ENCODE results near the gene ENTPD6.

ENTPD6 gene

GRCh38 chr20:25271486-25272222, 76.1 kb downstream of the ENTPD6 start:
- DNase-seq (ENCODE audit: low spot score in 2 of 2) (no peak), ATAC-seq (replicated peaks; ENCODE audit: extremely low read depth, poor library complexity, severe bottlenecking) (no peak)
- no peak overlapping the region for H3K4me3 Mint-ChIP-seq
- no peaks in the 10 kb centered on the region for H3K27me3 Mint-ChIP-seq
- H3K9me3 Mint-ChIP-seq = no peaks in the 10 kb centered on the region
- peaks cover 12% of the 10 kb centered on the region for H3K4me1 Mint-ChIP-seq
- H3K27ac Mint-ChIP-seq (ENCODE audit: low read depth) = no peak overlapping the region
- peaks cover 23% of the 10 kb centered on the region for H3K36me3 Mint-ChIP-seq (ENCODE audit: insufficient read depth)

DNA sequence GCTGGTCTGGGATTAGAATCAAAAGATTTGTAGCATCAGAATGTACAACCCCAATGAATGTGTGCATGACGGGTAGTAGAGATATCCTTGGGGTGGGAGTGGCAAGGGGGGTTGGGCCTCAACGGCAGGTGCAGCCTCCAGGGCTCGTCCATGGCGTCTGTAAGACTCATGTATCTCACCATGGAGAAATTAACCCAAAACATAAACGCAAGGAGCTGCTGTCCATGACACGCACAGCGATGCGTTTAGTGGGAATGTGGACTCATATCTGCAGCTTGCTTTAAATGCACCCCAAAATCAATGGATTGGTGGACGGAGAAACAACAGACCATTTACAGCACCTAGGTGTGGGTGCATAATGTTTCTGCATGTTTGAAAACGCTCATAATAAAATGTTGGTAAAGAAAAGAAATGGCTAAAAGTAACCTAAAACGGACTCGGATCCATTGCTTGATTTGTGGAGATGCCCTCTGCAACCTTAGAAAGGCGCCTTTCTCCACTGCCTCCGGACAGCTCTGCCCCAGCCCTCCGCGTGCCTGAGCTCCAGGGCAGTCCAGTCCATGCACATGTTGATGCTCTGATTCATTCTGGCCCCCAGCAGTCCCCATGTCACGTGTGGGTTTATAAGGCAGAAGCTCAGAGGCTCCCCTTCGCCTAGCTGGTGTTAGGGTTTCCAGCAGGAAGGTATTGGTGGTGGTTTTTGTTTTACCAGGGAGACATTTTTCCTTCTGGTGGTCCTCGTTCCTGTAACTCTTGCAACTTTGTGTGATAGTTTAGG, 76.9 kb downstream of the ENTPD6 start:
- DNase-seq (ENCODE audit: low spot score in 2 of 2) = no peak

DNA sequence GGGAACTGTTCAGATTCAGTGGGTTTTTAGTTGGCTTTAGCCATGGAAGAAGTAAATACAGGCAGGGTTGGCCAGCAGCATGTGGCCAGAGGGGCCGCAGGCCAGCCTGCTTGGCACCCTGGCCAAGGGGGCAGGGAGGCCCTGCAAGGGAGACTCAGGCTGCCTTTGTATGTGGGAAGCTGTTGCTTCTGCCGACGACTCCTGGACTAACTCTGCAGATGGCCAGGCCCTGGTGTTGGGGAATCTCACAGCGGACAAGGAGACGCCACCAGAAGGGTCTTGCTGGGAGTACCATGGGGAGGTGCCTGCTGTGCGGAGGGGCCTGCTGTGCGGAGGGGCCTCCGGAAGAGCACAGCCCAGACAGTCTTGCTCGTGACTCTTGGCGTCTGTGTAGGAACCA, 77.5 kb downstream of the ENTPD6 start:
- ATAC-seq (replicated peaks; ENCODE audit: extremely low read depth, poor library complexity, severe bottlenecking) (no peak), DNase-seq (ENCODE audit: low spot score in 2 of 2) (no peak)
- Mint-ChIP-seq H3K36me3 (ENCODE audit: insufficient read depth) (peaks cover 26% of the 10 kb centered on the region), H3K27me3 (no peaks in the 10 kb centered on the region), H3K9me3 (no peaks in the 10 kb centered on the region), H3K4me3 (no peak overlapping the region), H3K4me1 (peaks cover 7% of the 10 kb centered on the region), H3K27ac (ENCODE audit: low read depth) (no peak overlapping the region)

More for the DNA sequence above, 76.9 kb downstream of the ENTPD6 start:
- H3K4me1 Mint-ChIP-seq = peaks cover 7% of the 10 kb centered on the region
- H3K9me3 Mint-ChIP-seq = no peaks in the 10 kb centered on the region
- no peak overlapping the region for H3K4me3 Mint-ChIP-seq
- ATAC-seq (replicated peaks; ENCODE audit: extremely low read depth, poor library complexity, severe bottlenecking) = no peak
- no peaks in the 10 kb centered on the region for H3K27me3 Mint-ChIP-seq
- no peak overlapping the region for H3K27ac Mint-ChIP-seq (ENCODE audit: low read depth)
- H3K36me3 Mint-ChIP-seq (ENCODE audit: insufficient read depth) = peaks cover 26% of the 10 kb centered on the region

GRCh38 chr20:25273541-25274358, 78.2 kb downstream of the ENTPD6 start:
- H3K36me3 Mint-ChIP-seq (ENCODE audit: insufficient read depth) = peaks cover 26% of the 10 kb centered on the region

GRCh38 chr20:25274481-25274880, 79.0 kb downstream of the ENTPD6 start:
- Mint-ChIP-seq H3K4me3 (no peak overlapping the region), H3K27me3 (no peaks in the 10 kb centered on the region), H3K27ac (ENCODE audit: low read depth) (no peak overlapping the region), H3K36me3 (ENCODE audit: insufficient read depth) (peaks cover 23% of the 10 kb centered on the region), H3K4me1 (peaks cover 7% of the 10 kb centered on the region), H3K9me3 (no peaks in the 10 kb centered on the region)
- DNase-seq (ENCODE audit: low spot score in 2 of 2) = no peak
- no peak for ATAC-seq (replicated peaks; ENCODE audit: extremely low read depth, poor library complexity, severe bottlenecking)

More at GRCh38 chr20:25273541-25274358, 78.2 kb downstream of the ENTPD6 start:
- Mint-ChIP-seq H3K4me1 (peaks cover 7% of the 10 kb centered on the region), H3K27ac (ENCODE audit: low read depth) (no peak overlapping the region), H3K27me3 (no peaks in the 10 kb centered on the region), H3K9me3 (no peaks in the 10 kb centered on the region), H3K4me3 (no peak overlapping the region)
- ATAC-seq (replicated peaks; ENCODE audit: extremely low read depth, poor library complexity, severe bottlenecking) (no peak), DNase-seq (ENCODE audit: low spot score in 2 of 2) (no peak)

DNA sequence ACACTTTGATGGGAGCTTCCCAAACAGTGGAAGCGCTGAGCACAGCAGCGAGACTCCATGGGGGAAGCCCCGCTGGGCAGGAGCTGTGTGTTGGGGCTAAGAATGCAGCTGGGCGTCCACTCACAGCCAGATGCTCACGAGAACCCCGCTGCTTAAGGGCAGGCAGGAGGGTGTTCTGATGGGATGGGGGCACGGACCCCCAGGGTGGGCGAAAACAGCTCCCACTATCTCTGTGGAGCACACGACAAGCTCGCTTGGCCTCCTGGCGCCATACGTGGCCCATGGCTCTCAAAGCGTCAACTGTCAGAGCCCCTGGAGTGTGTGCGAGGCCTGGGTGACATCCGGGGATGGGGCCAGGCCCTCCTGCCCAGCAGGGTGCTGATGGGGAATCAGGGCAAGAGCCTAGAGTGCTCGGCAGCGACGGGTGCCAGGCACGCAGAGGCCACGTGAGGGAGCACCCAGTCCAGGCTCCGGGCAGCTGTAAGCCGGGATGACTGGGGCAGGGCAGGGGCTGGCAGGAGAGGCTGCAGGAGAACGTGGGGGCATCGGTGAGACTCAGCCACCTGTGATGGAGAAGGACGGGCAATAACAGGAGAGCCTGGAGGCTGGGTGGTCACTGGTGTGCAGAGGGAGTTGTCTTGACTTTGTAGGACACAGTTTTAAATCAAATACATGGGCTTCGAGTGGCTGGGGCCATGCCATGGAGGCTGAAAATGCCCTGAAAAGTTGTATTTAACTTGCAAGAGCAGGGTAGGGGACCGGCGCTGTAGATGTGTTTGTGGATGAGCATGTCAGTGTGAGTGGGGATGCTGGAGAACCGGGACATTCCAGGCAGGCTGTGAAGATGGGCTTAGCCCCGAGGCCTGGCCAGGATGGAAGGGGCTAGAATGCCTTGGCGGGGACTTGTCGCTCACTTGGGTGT, 79.6 kb downstream of the ENTPD6 start:
- Mint-ChIP-seq H3K4me3 (no peak overlapping the region), H3K27ac (ENCODE audit: low read depth) (peak overlapping the region; percentile 58), H3K36me3 (ENCODE audit: insufficient read depth) (peaks cover 26% of the 10 kb centered on the region), H3K9me3 (no peaks in the 10 kb centered on the region), H3K27me3 (no peaks in the 10 kb centered on the region), H3K4me1 (peaks cover 7% of the 10 kb centered on the region)
- ATAC-seq (replicated peaks; ENCODE audit: extremely low read depth, poor library complexity, severe bottlenecking) = no peak
- DNase-seq (ENCODE audit: low spot score in 2 of 2) = no peak

- no peaks in the 10 kb centered on the region for H3K9me3 Mint-ChIP-seq
- ATAC-seq (replicated peaks; ENCODE audit: extremely low read depth, poor library complexity, severe bottlenecking) (no peak), DNase-seq (ENCODE audit: low spot score in 2 of 2) (no peak)
- peak overlapping the region; percentile 58 for H3K27ac Mint-ChIP-seq (ENCODE audit: low read depth)
- no peak overlapping the region for H3K4me3 Mint-ChIP-seq
- peaks cover 7% of the 10 kb centered on the region for H3K4me1 Mint-ChIP-seq
- peaks cover 26% of the 10 kb centered on the region for H3K36me3 Mint-ChIP-seq (ENCODE audit: insufficient read depth)
- H3K27me3 Mint-ChIP-seq = no peaks in the 10 kb centered on the region
These were observed 80.5 kb downstream of the ENTPD6 start for GRCh38 chr20:25275813-25276532.
